ENCODE data around the gene RORC.
"Not testable (repeated sequence)": the region's sequence is repeated elsewhere in the genome, so short reads cannot be mapped to it uniquely, and the experiment has no call there.

RORC gene

DNA sequence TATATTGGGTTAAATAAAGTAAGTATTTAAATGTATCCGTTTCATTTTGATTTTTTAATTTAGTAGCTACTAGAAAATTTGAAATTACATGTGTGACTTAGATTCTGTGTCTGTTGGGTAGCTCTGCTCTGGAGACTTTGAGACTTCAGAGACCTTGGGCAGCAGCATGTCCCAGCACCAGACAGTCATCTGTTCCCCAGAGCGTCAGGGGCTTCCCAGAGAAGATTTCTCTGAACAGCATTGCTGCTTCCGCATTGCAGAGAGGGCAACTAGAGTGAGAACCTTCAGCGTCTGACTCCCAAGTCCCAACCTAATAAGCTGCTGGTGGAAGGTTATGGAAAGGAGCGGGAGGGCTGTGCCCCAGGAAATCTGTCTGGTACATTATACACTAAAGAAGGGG lies 33.0 kb downstream of the RORC start:
- peak; percentile 62 for DNase-seq (ENCODE audit: low read depth)
- no peak for TF ChIP-seq CTCF (IDR thresholded peaks at IDR 0.05; ENCODE audit: insufficient read depth, low read depth, low read length, missing control alignments)
- H3K4me3 ChIP-seq (ENCODE audit: low read depth, low read length), result no peak overlapping the region

GRCh38 chr1:151790940-151791651 lies 40.5 kb downstream of the RORC start:
- peak; percentile 19 for DNase-seq (ENCODE audit: low read depth)
- no peak for TF ChIP-seq CTCF (IDR thresholded peaks at IDR 0.05; ENCODE audit: insufficient read depth, low read depth, low read length, missing control alignments)

GRCh38 chr1:151790071-151790939 lies 41.3 kb downstream of the RORC start, which contains the start of gene TDRKH:
TSS of gene TDRKH (minus strand) at chr1:151790500. CDS start at chr1:151783022, 7,478 bp downstream.
- peak within 1 kb of the TSS; percentile 82 for H3K4me3 ChIP-seq (ENCODE audit: low read depth, low read length)
- peak; percentile 13 for TF ChIP-seq CTCF (IDR thresholded peaks at IDR 0.05; ENCODE audit: insufficient read depth, low read depth, low read length, missing control alignments)
- DNase-seq (ENCODE audit: low read depth), result peak; percentile 100

More at GRCh38 chr1:151790940-151791651, 40.5 kb downstream of the RORC start:
- H3K4me3 ChIP-seq (ENCODE audit: low read depth, low read length), result peak overlapping the region; percentile 82

- H3K4me3 ChIP-seq (ENCODE audit: low read depth, low read length), result no peak overlapping the region
- TF ChIP-seq CTCF (IDR thresholded peaks at IDR 0.05; ENCODE audit: insufficient read depth, low read depth, low read length, missing control alignments), result no peak
- DNase-seq (ENCODE audit: low read depth), result no peak
Measured at GRCh38 chr1:151787689-151788088, 43.9 kb downstream of the RORC start.

DNA sequence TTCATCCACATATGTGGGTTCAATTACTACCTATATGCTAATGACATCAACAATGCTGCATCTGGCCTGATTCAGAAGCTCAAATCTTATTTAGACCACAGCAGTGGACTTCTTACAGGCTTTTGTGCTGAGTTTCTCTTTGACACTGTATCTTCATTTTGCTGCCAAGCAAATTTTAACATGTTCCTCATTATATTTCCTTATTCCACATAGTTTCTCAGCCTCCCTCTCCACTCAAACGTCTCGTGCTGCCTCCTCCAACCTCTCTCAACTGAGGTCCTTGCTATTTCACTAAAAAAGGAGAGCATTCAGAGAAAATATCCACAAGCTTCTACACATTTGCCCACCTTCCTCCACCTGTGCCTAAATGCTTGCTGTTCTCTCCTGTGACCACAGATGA lies 47.8 kb downstream of the RORC start:
- no peak for TF ChIP-seq CTCF (IDR thresholded peaks at IDR 0.05; ENCODE audit: insufficient read depth, low read depth, low read length, missing control alignments)
- no peak for DNase-seq (ENCODE audit: low read depth)
- H3K4me3 ChIP-seq (ENCODE audit: low read depth, low read length), result no peak overlapping the region

DNA sequence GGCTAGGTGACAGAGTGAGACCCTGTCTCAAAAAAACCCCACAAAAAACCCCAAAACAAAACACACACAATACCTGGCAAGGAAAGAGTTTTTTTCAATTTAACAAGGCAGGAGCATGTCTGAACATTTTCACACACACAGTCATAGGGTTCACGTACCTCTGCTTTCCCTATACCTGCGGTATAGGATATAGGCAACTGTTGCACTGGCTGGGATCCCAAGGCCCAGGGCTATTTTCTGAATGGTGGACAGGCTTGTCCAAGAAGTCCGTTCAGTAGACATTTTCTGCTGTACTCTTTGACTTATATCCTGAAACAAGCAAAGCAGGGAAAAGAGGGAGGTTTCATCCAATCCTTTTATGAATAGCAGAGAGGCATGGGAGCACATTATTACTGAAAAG lies 48.9 kb downstream of the RORC start:
- no peak for DNase-seq (ENCODE audit: low read depth)
- no peak overlapping the region for H3K4me3 ChIP-seq (ENCODE audit: low read depth, low read length)
- no peak for TF ChIP-seq CTCF (IDR thresholded peaks at IDR 0.05; ENCODE audit: insufficient read depth, low read depth, low read length, missing control alignments)

DNA sequence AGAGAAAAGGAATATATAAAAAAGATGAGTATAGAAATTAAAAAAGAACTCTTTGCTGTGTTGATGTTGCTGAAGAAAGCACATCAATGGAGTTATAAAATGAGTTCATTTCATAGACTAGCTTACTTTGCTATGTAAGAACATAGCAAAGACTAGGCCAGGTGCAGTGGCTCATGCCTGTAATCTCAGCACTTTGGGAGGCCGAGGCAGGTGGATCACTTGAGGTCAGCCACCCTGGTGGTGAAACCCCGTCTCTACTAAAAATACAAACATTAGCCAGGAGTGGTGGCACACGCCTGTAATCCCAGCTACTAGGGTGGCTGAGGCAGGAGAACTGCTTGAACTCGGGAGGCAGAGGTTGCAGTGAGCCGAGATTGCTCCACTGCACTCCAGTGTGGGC lies 49.6 kb downstream of the RORC start:
- H3K4me3 ChIP-seq (ENCODE audit: low read depth, low read length); DNase-seq (ENCODE audit: low read depth): not testable (repeated sequence)

DNA sequence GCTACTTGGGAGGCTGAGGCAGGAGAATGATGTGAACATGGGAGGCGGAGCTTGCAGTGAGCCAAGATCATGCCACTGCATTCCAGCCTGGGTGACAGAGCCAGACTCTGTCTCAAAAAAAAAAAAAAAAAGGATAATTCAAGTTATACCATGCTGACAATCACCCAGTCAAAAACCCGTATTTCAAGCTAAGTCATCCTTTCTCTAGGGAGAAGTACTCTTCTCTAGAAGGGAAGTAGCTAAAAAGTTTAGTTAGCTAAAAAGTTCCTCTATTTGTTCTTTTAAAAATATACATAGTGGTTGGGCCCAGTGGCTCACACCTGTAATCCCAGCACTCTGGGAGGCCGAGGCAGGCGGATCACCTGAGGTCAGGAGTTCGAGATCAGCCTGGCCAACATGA lies 50.9 kb downstream of the RORC start:
- not testable (repeated sequence) for DNase-seq (ENCODE audit: low read depth); H3K4me3 ChIP-seq (ENCODE audit: low read depth, low read length)

Data from GM12865 (cell line).